K562 (cell line): ENCODE measurements around the gene CELSR1. TPM values are rescaled to one million over a fixed set of nuclear protein-coding genes. Genes with fewer than 3 reads are reported as not detected.

Experiments used
- ETS2 ChIP-seq: IDR thresholded peaks from 2 replicates; pipeline ENCODE4 v1.6.1; 2016; ENCODE audit warnings: borderline replicate concordance, missing genetic modification characterization, mild to moderate bottlenecking, moderate library complexity, missing compliant biosample characterization; ENCODE audit not compliant: poor library complexity, severe bottlenecking
- GABPA ChIP-seq: fragments of 200-800 bp; sonication (Bioruptor generic); conservative IDR thresholded peaks from 2 replicates; pipeline ENCODE4 v1.6.1; 2016; ENCODE audit warnings: low read depth, missing genetic modification characterization, missing compliant biosample characterization
- MCM5 ChIP-seq: fragments of 450-650 bp; IDR thresholded peaks from 2 replicates; pipeline ENCODE4 v1.6.1; 2016; ENCODE audit warnings: low read depth
- MECOM ChIP-seq: fragments of 250-450 bp; sonication (Bioruptor Pico); IDR thresholded peaks from 2 replicates; pipeline ENCODE4 v1.8.0; 2022; ENCODE audit warnings: inconsistent platforms
- ZBTB40 ChIP-seq, 2 experiments: fragments of 450-650 bp in 1 of 2; sonication (generic) in 1 of 2; formaldehyde crosslinking in 1 of 2; IDR thresholded peaks; 2 replicates each; pipeline versions ENCODE4 v1.7.1 to v1.9.0; 2016 to 2022; ENCODE audit warnings: inconsistent platforms in 1 of 2, mild to moderate bottlenecking in 1 of 2, missing genetic modification reagents in 1 of 2
- polyA plus RNA-seq, 8 experiments: library from polyadenylated mRNA; depleted of rRNA in 4 of 8; stranded (reverse) in 5 of 8; unstranded in 3 of 8; fragments of >200 nt; fragmentation: Nextera tagmentation in 2 of 8; fragmentation: Illumina TruSeq in 1 of 8; extraction: Ambion mirVana in 2 of 8; extraction: Trizol in 1 of 8; gene quantifications; 2 replicates each; pipeline versions ENCODE4 v1.2.1 to v1.2.3, GENCODE V29; 2011 to 2014; ENCODE audit warnings: inconsistent platforms in 1 of 8, missing spikeins in 1 of 8
- total RNA-seq, 7 experiments: library from RNA; depleted of rRNA in 6 of 7; stranded (reverse); fragments of >200 nt in 6 of 7; fragmentation: Illumina TruSeq in 2 of 7; extraction: Trizol in 2 of 7; gene quantifications; 2 replicates each; pipeline versions ENCODE4 v1.2.1 to v1.2.3, GENCODE V29; 2011 to 2021; ENCODE audit warnings: low replicate concordance in 1 of 7

The CELSR1 gene
- total and polyA plus RNA-seq, 9 of the 15 experiments (the other 6 are each of a cell fraction or from before 2014, with no cell fraction given) = under 0.01 to 0.09 TPM; not detected in 7

- TF ChIP-seq ZBTB40 (IDR thresholded peaks at IDR 0.05) = no peak
- no peak for TF ChIP-seq ZBTB40 (CRISPR knock-in tag; IDR thresholded peaks at IDR 0.05)
- TF ChIP-seq MECOM = no peak
- no peak for TF ChIP-seq ETS2
- TF ChIP-seq GABPA = no peak
- TF ChIP-seq MCM5 = no peak
These were observed 739 bp downstream of the CELSR1 start (continued) for GRCh38 chr22:46536537-46537224.
